Brain microvascular endothelial cell (primary cell): ENCODE data around the gene CD33.
A peak's percentile ranks its signal among the peaks of the same experiment; 100 is the strongest.

Experiments used
- DNase-seq: peaks from one replicate; pipeline ENCODE4 v3.0.0-alpha.2; 2020
- H3K27ac ChIP-seq: fragments of 250-450 bp; sonication (Bioruptor Pico); 2 replicates; pipeline ENCODE4 v1.5.1; 2020; ENCODE audit warnings: mild to moderate bottlenecking, moderate library complexity
- H3K27me3 ChIP-seq: fragments of 250-450 bp; sonication (Bioruptor Pico); replicated peaks from 2 replicates; pipeline ENCODE4 v1.5.1; 2020; ENCODE audit warnings: mild to moderate bottlenecking
- H3K36me3 ChIP-seq: fragments of 250-450 bp; sonication (Bioruptor Pico); replicated peaks from 2 replicates; pipeline ENCODE4 v1.5.1; 2020; ENCODE audit warnings: mild to moderate bottlenecking
- H3K4me3 ChIP-seq: 2 replicates; pipeline ENCODE4 v1.5.1; 2011; ENCODE audit warnings: low read depth, mild to moderate bottlenecking, control low read depth, low read length, moderate library complexity
- in situ Hi-C: cut with HindIII; loops from 2 replicates; pipeline ENCODE4 v1.10.0; 2017; ENCODE audit warnings: low sequenced_read_pairs, low pct_ligation_motif_present
- TF ChIP-seq, protein P1 (sequence below): IDR thresholded peaks from 2 replicates; pipeline ENCODE4 v1.5.1; 2011; ENCODE audit warnings: low read depth, mild to moderate bottlenecking, moderate library complexity, low read length, control low read depth, inconsistent platforms; ENCODE audit errors: missing control alignments

The CD33 gene

DNA sequence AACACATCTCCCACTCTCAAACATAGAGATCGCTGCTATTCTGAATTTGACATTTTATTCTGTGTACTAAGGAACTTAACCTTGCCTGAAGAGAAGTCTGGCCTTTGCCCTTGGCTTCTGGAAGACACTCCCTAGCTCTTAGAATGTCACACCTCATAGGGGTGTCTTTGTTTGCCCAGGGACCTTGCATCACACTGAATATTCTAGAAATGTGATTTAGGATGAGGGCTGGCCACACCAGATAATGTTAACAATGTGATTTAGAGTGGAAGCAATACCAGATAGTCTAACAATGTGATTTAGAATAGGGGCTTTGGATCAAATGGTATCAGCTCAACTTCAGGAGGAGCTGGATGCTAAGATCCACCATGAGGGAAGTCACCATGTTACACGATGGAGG is 32.6 kb downstream of the CD33 start:
- in situ Hi-C loops, result no loop called here
- no peak overlapping the region for H3K27ac ChIP-seq
- H3K4me3 ChIP-seq, result no peak overlapping the region
- H3K27me3 ChIP-seq, result no peaks in the 10 kb centered on the region
- TF ChIP-seq, protein P1, sequence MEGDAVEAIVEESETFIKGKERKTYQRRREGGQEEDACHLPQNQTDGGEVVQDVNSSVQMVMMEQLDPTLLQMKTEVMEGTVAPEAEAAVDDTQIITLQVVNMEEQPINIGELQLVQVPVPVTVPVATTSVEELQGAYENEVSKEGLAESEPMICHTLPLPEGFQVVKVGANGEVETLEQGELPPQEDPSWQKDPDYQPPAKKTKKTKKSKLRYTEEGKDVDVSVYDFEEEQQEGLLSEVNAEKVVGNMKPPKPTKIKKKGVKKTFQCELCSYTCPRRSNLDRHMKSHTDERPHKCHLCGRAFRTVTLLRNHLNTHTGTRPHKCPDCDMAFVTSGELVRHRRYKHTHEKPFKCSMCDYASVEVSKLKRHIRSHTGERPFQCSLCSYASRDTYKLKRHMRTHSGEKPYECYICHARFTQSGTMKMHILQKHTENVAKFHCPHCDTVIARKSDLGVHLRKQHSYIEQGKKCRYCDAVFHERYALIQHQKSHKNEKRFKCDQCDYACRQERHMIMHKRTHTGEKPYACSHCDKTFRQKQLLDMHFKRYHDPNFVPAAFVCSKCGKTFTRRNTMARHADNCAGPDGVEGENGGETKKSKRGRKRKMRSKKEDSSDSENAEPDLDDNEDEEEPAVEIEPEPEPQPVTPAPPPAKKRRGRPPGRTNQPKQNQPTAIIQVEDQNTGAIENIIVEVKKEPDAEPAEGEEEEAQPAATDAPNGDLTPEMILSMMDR, result no peak
- no peak for DNase-seq
- H3K36me3 ChIP-seq, result no peaks in the 10 kb centered on the region

DNA sequence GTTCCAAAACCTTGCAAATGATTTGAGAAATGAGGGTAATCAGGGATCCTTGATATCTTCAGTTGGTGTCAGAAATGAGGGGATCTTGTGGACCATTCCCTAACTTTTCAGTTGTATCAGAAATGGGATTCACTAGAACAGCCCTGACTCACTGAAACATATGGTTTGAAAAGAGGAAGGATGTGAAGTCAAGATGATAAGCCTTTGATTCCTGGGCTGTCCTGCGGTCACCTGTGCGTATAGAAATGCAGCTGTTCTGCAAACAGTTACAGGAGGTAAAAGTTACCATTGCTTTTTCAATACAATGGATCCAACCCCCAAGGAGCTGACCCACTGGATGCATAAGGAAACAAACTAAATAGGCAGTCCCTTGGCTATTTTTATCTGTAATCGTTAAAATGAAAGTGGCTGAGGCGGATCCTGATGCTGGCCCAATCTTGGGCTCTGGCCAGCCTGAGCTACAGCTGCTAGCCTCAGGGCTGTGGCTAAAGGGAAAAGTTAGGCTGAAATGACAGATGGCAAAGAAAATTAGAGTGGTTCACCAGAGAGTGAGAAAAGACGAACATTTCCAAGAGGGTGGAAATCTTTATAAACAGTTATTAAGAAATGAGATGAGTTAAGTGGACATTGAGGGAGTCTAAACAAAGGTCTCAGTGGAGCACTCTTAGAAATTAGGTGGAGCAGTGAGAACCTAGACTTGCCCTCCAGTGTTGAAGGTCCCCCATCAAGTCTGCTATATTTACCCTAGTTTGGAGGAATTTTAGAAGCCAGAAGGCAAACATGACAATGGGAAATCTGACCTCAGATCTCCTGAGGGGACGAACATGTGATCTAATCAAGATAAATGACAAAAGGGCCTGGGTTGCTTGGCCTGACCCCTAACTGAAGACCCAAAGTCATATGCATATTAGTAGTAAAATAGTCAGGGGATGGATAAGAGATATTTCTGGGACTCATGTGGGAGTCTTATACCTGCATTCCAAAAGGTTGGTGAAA is 33.6 kb downstream of the CD33 start:
- TF ChIP-seq, protein P1, result no peak
- H3K27me3 ChIP-seq, result no peaks in the 10 kb centered on the region
- in situ Hi-C loops, result no loop called here
- no peak overlapping the region for H3K4me3 ChIP-seq
- no peak for DNase-seq
- H3K36me3 ChIP-seq, result no peaks in the 10 kb centered on the region
- H3K27ac ChIP-seq, result no peak overlapping the region

GRCh38 chr19:51259348-51260245 is 34.7 kb downstream of the CD33 start:
- in situ Hi-C loops, result no loop called here
- peak; percentile 37 for DNase-seq
- no peaks in the 10 kb centered on the region for H3K36me3 ChIP-seq

GRCh38 chr19:51263808-51264207 is 38.9 kb downstream of the CD33 start:
- Histone ChIP-seq H3K27me3 (no peaks in the 10 kb centered on the region), H3K36me3 (no peaks in the 10 kb centered on the region), H3K27ac (no peak overlapping the region), H3K4me3 (no peak overlapping the region)
- no peak for DNase-seq
- TF ChIP-seq, protein P1, result no peak
- in situ Hi-C loops, result no loop called here

More at GRCh38 chr19:51259348-51260245, 34.7 kb downstream of the CD33 start:
- TF ChIP-seq, protein P1, result peak; percentile 76
- H3K27ac ChIP-seq, result no peak overlapping the region
- H3K27me3 ChIP-seq, result no peaks in the 10 kb centered on the region
- H3K4me3 ChIP-seq, result no peak overlapping the region

DNA sequence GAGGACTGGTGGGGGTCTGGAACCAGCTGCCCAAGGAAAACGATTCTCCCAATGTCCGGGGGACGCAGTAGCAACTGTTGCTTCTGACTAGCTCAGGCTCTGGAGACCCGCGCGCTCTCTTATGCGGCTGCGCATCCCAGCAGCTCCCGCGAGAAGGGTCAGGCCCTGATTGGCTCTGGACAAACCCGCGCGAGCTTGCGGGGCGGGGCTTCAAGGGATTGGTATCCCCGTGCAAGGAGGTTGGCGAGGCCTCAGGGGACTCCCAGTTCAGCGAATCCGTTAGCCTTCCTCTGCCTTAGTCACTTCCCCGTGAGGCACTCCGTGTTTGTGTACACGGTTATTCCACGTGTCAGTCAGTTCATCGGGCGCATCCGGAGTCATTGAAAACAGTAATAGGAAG is 46.2 kb downstream of the CD33 start:
- TF ChIP-seq, protein P1, result no peak
- no peak for DNase-seq
- Histone ChIP-seq H3K4me3 (no peak overlapping the region), H3K36me3 (no peaks in the 10 kb centered on the region), H3K27ac (no peak overlapping the region), H3K27me3 (no peaks in the 10 kb centered on the region)
- in situ Hi-C loops, result no loop called here
